HG02885 (cell line): ENCODE results near the gene ENOPH1.
"Not testable (repeated sequence)": the region's sequence is repeated elsewhere in the genome, so short reads cannot be mapped to it uniquely, and the experiment has no call there.

Source experiments
- ATAC-seq: cut with Tn5 transposase; IDR thresholded peaks from one replicate; pipeline ENCODE4 v1.9.1; 2021; ENCODE audit warnings: mild to moderate bottlenecking; ENCODE audit not compliant: unreplicated experiment, poor library complexity

Gene ENOPH1

DNA sequence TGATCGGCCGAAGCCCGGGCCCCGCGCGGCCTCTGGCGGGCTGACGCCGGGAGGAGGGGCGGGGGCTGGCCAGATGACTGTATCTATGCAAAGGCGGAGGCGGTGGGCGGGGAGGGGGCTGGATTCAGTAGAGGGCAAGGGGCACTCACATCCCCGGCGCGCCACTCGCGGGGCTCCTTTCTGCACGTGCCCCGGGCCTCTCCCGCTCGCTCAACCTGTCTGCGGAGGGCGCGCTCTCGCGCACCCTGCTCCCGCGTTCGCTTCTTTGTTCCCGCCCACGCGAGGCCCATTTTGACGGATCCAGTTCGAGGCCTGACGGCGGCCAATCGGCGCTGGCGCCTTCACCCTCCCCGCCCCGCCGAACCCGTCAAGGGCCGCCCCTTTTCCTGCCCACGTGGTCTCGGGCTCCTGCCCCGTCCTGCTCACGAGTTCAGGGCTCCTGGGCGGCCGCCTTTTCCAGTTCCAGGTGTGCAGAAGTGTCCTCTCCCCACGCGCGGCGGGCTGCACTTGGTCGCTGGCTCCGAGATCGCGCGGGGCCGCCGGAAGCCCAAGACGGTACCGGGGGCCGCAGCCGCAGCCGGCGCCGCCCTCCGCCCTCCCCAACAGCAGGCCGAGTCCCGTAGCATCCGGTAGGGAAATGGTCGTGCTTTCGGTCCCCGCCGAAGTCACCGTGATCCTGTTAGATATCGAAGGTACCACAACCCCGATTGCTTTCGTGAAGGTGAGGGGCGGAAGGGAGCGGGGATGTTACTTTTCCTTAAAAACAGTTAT, at the start of gene ENOPH1, which contains the start of gene HNRNPDL:
Gene ENOPH1 (plus strand): TSS at position 398 of the 771 bp plus-strand sequence. CDS start 240 bp downstream, at position 638.
Gene HNRNPDL (minus strand): TSS at position 270 of the 771 bp plus-strand sequence. CDS start 772 bp downstream, outside the sequence.
- peak; percentile 70 for ATAC-seq

DNA sequence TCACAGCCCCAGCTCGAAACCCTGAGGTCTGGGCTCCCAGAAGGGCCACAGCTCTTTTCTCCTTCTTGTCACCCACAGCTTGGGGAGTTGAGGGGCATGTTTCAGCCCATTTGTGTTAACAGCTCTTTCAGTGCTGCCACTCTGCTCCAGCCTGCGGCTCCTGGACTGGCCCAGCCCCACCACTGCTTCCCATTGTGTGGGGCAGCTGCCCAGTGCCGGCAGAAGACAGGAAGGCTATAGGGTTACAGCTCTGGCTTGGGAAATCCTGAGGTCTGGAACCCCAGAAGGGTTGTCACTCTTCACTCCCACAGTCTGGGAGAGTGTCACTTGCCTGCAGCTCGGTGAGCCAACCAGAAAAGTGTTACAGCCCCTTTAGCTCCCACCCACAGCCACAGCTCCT, 49.6 kb upstream of the ENOPH1 start:
- ATAC-seq, result no peak

DNA sequence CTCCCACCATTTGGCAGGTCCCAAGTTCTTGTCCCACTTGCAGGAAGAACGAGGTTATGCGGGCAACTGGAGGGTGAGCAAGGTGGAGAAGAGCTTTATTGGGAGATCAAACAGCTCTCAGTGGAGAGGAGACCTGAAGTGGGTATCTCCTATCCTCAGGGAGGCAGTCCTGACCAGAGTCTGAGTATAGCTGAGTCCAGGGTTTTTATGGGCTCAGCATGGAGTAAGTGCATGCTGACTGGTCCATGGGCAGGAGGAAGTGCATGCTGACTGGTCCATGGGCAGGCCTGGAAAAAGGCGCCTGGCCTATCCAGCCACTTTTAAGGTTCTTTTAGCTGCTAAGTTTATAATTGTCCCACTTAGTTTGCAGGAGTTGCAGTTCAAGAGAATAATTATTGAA, 49.2 kb upstream of the ENOPH1 start:
- no peak for ATAC-seq

DNA sequence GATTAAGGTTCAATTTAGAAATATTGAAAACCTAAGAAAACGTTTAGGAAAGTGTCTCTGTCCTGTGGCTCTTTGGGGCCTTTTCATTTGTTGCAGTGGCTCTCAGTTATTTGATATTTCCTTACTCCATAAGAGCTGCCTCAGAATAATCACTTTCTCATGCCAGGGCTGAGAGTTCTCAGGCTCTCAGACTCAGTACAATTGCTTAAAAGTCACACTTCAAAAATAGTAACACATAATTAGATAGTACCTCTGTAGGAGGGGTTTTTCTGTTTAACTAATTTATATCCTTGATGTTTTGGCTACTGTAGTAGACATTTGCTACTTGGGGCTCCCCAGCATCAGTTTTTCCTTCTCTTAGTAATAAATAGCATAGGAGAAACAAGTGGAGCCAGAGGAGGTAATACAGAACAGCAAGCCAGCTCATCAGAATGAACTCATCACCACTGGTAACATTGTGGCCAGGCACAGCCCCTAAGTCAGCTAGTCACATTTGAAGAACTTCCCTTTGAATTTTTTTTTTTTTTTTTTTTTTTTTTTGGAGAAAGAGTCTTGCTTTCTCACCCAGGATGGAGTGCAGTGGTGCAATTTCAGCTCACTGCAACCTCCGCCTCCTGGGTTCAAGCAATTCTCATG, 48.6 kb upstream of the ENOPH1 start:
- no peak for ATAC-seq

GRCh38 chr4:82382751-82383150, 47.6 kb upstream of the ENOPH1 start:
- no peak for ATAC-seq

- not testable (repeated sequence) for ATAC-seq
Observed at GRCh38 chr4:82386312-82386711, 44.1 kb upstream of the ENOPH1 start.

DNA sequence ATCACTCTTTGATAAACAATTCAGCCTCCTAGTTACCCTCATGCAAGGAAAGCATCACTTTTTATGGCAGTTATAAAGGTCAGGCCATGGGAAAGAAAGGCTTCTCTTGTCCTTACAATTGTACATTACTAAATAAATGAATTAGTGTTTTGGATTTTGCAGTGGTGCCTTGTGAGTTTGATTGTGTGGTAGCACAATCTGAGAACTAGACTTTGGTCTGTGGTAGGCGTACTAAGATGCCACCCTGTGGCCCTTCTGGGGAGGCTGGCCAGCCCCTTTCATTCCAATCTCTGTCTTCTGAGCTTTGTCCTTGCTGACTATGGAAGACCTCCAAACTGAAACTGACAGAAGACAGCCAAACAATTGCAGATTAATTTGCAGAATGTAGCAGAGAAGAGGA, 42.0 kb upstream of the ENOPH1 start:
- no peak for ATAC-seq

- not testable (repeated sequence) for ATAC-seq
Observed at GRCh38 chr4:82390061-82390460, 40.3 kb upstream of the ENOPH1 start.

GRCh38 chr4:82394896-82395295, 35.5 kb upstream of the ENOPH1 start:
- ATAC-seq, result no peak

GRCh38 chr4:82397527-82397926, 32.9 kb upstream of the ENOPH1 start:
- no peak for ATAC-seq

GRCh38 chr4:82398263-82398662, 32.1 kb upstream of the ENOPH1 start:
- no peak for ATAC-seq

DNA sequence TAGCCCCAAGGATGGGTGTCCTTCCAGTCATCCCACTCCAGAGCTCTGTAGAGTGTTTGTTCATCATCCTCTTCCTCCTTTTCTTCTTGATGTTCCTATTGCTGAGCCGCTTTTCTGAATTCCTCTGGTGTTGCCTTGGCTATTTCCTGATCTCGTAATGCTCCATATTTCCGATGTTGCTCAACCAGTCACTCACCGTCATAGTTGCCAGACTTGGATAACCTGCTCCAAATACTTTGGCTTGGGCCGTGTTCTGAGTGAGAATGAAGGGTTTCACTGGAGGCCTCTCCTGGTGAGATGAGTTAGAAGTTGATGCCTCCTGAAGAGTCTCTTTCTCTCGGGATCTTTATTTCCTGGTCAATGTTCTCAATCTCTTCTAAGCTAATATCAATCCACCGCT, 28.8 kb upstream of the ENOPH1 start:
- ATAC-seq, result no peak

DNA sequence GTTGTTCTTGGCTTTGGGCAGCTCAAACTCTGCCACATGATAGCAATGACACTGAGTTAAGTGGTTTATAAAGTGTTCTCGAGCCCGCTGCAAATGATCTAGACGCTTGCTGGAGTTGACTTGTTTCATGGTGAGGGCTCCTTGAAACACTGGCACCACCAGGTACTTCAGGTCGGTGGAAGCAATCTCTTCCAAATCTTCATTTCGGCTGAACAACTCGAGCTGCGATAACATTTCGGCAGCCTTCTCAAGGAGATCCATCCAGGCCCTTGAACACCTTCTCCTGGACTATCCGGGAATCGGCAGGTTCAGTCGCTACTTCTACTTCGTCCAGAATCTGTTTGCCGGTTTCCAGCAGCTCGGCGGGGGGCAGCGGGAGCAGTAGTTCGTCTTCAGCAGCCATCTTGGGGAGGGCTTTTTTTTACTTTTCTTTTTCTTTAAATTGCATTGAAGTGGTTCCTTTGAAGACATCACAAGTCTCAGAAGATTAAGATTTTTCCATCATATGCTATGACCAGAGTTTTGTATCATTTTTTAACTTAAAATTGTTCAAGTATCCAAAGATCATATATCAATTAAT, 28.1 kb upstream of the ENOPH1 start:
- no peak for ATAC-seq

- no peak for ATAC-seq
Observed at GRCh38 chr4:82403725-82404124, 26.7 kb upstream of the ENOPH1 start.

DNA sequence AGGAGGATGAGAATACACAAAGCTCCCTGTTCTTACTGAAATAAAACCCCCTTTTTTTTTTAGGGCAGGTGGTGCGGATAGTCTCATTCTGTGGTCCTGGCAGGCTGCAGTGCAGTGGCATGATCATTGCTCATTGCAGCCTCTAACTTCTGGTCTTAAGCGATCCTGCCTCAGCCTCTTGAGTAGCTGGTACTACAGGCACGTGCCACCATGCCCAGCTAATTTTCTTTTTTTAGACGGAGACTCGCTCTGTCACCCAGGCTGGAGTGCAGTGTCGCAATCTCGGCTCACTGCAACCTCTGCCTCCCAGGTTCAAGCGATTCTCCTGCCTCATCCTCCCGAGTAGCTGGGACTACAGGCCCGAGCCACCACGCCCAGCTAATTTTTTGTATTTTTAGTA, 15.3 kb upstream of the ENOPH1 start:
- not testable (repeated sequence) for ATAC-seq

DNA sequence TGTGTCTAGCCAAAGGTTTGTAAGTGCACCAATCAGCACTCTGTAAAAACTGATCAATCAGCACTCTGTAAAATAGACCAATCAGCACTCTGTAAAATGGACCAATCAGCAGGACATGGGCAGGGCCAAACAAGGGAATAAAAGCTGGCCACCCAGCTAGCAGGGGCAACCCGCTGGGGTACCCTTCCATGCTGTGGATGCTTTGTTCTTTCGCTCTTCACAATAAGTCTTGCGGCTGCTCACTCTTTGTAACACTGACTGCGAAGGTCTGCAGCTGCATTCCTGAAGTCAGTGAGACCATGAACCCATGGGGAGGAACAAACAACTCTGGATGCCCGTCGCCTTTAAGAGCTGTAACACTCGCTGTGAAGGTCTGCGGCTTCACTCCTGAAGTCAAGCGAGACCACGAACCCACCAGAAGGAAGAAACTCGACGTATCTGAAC, 14.4 kb upstream of the ENOPH1 start:
- ATAC-seq, result no peak

- ATAC-seq, result no peak
Observed at GRCh38 chr4:82419451-82419850, 10.9 kb upstream of the ENOPH1 start.

- peak; percentile 34 for ATAC-seq
Observed at GRCh38 chr4:82421796-82422560, 8.4 kb upstream of the ENOPH1 start.

GRCh38 chr4:82422616-82423015, 7.8 kb upstream of the ENOPH1 start:
- no peak for ATAC-seq

DNA sequence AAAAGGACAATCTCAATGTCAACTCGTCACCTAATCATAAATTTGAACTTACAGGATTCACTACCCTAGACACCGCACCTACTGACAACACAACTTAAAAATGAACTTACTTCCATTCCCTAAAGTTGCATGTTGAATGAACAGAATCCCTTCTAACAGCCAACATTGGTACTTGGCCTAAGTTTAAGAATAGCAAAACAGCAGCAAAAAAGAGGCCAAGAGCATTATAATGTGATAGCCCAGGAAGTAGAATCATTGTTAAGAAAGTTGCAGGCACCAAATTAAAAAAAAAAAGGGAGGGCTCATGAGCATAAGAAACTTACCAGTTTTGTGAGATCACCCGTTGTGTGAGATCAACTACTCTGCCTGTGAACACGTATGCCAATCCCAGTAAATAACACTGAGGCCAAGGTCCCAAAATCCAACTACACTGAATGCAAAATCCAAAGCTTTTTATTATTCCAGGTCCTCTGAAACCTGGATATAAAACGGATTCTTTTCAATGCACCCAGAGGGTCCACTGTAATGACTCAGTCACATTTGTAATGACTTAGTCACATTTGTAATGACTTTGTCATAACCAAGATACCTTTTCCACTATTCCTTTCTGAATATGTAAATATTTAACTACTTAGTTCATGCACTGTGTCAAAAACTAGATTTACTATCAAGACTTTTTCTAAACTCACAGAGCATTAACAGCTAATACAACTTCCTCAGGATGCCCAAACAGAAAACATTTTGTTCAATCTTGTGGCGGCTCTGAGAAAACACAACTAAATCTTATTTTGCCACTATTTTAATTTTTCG, 6.9 kb upstream of the ENOPH1 start:
- ATAC-seq, result no peak
